Stomach (tissue), 4 donors: ENCODE results near the gene LIMS2.

Source experiments
- CTCF ChIP-seq, 7 experiments: fragments of 450-650 bp in 4 of 7; fragments of 200-600 bp in 3 of 7; sonication (generic) in 3 of 7; IDR thresholded peaks; one replicate each; pipeline ENCODE4 v1.5.1; 2016 to 2019; ENCODE audit warnings: antibody characterized with exemption in 7 of 7, control low read depth in 2 of 7, mild to moderate bottlenecking in 1 of 7
- POLR2A ChIP-seq, 4 donors: fragments of 450-650 bp; IDR thresholded peaks; one replicate each; pipeline ENCODE4 v1.6.1; 2016; ENCODE audit warnings: antibody characterized with exemption in 4 of 4, control low read depth in 2 of 4, mild to moderate bottlenecking in 1 of 4, moderate library complexity in 1 of 4

- no peak for TF ChIP-seq CTCF (IDR thresholded peaks at IDR 0.05)
- TF ChIP-seq POLR2A (IDR thresholded peaks at IDR 0.05) = no peak
These were observed 78.9 kb downstream of the LIMS2 start for GRCh38 chr2:127596311-127597045.
